GM19463 (cell line): ENCODE results near the gene TTLL11.

Source experiments
- ATAC-seq: cut with Tn5 transposase; IDR thresholded peaks from one replicate; pipeline ENCODE4 v1.9.1; 2021; ENCODE audit warnings: mild to moderate bottlenecking, moderate library complexity; ENCODE audit not compliant: unreplicated experiment

The TTLL11 gene

DNA sequence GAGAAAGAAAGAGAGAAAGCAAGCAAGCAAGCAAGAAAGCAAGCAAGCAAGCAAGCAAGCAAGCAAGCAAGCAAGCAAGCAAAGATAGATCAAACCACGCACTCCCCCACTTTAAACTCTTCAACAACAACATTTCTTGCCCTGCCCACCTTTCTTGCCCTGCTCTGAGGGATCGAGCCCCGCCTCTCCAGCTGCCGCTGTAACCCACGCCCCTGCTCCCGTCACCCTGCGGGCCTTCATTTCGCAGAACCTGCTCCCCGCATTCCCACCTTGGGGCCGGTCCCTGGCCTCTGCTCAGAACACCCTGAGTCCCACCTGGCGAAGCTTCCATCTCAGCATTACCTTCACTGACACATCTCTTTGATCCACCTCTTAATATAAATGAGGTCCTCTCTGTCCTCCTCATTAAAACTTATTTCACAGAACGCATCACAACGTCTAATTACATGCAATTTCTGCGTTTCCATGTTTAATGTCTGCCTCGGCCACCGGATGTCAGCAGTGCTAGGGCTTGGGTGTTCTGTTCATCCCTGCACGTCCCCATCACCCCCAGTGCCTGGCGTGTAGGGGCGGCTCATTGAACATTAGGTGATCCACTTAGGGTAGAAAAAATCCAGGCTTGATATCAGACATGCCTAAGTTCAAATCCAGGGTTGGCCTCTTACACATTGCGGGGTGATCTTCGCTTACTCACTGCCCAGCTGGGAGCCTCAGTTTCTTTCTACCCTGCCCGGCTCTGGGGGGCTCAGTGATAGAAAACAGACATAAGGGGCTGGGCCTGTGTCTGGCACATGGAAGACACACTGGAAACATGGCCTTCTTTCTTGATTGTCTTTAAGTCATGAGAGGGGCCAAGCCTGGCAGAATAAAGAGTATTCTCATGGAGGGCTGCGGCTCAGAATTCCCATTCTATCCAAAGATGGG is 254.1 kb downstream of the TTLL11 start:
- no peak for ATAC-seq

DNA sequence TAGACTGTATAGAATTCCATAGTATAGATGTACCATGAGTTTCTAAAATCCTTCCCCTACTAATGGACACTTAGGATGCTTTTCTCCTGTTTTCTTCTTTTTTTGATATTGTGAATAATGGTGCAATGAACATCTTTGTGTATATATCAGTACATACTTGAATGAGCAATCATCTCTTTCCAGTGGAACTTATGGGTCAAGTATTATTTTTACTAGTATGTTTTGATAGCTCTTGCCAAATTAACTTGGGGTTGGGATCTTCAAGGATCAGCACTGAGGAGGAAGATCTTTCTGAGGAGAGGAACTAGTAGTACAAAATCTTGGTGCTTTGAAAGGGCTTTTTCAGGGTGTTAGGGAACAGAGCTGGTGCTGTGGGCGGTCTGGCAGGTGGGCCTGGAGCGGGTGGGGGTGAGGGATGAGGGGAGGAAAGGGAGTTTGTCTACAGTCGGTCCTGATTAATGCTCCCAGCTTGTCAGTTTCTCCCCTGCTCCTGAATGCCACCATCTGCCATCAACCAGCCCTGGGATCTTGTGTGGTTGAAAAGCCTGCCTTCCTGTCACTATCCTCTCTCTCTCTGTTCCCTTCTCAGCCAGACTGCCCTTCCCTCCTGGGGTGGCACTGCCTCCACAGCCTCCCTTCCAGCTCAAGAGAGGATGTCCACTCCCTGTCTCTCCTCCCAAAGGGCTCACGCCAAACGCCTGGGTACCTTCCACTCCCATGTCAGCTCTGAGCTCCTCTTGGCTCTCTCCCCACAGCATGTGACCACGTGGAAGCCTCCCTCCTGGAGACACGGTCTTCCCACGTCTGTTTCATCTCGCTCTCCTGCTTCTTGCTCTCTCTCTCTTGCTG is 255.8 kb downstream of the TTLL11 start:
- ATAC-seq = no peak

DNA sequence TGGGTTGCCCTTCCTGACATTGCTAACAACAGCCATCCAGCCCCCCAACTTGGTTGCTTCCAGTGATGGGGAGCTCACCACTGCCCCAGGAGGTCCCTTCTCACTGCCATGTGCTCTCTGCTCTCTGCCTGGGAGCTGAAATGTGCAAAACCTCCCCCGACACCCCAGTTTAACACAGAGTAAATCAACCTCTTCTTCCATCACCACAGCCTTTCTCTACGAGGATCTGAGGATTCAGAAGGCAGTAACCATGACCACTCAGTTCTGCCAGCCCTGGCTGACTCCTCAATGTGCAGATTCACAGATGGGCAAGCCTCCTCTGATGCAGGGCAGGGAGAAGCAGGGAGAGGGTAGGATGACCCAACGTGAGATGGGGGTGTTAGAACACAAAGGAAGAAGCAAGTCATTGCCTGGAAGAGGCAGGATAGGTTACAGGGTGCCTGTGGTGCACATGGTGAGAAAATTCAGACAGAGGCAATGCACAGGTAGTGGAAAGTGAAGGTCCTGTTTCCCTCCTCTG is 256.7 kb downstream of the TTLL11 start:
- ATAC-seq = no peak

DNA sequence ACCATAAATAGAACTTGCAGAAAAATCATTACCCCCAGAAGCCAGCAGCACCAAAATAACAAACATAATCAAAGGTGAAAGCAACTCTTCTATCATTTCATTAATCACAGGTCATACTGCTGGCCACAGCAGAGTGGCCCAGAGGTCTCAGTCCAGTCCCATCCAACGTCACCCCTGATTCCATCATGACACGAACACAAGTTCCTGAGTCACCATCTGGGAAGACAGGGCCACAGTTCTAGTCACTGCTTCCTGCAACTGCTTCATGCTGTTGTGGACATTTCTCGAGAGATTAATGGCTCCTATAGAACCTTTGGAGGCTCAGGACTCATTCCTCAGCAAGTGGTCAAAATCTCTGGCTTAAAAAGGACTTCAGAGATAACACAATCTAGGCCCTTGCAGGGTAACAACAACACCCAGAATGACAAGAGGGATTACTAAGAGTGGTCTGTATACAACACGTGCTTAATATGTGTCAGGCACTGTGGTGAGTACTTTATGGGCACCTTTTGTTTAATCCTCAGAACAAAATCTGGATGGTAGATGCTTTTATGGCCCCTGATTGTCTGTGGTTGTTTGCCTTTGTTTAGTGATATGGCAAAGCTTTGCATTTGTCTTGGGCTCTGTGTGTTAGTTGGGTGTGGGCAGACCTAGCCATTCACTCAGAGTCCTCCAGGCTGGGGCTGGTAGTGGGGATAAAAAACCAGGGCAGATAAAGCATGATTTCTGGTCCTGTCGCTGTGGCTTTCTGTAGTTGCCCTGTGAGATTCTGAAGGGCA is 257.3 kb downstream of the TTLL11 start:
- no peak for ATAC-seq

DNA sequence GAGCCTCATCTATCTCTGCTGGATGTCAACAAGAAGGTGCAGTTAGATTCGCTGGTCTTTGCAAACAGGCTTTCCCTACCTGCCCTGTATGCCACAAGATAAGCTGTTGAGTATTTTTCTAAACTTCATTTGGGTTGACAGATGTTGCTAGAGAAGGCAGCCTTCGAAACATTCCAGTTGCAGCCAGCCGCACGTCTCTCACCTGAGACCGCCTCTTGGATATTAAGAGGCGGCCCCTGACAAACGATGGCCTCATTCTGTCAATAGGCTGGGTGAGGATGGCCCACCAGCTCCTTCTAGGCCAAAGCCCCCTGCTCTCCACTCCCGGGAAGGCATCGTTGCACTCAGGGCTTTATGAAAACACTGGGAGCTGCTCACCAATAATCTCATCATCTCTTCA is 260.0 kb downstream of the TTLL11 start:
- ATAC-seq = no peak

DNA sequence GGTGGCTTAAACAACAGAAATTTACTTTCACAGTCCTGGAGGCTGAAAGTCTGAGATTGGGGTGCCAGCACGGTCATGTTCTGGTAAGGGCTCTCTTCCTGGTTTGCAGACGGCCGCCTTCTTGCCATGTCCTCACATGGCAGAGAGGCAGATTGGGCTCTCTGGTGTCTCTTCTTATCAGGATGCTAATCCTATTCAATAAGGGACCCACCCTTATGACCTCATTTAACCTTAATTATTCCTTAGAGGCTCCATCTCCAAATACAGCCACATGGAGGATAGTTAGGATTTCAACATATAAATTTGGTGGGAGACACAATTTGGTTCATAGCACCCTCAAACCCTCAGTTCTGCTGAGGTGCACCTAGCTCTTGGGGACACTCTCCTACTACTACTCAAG is 261.2 kb downstream of the TTLL11 start:
- no peak for ATAC-seq

DNA sequence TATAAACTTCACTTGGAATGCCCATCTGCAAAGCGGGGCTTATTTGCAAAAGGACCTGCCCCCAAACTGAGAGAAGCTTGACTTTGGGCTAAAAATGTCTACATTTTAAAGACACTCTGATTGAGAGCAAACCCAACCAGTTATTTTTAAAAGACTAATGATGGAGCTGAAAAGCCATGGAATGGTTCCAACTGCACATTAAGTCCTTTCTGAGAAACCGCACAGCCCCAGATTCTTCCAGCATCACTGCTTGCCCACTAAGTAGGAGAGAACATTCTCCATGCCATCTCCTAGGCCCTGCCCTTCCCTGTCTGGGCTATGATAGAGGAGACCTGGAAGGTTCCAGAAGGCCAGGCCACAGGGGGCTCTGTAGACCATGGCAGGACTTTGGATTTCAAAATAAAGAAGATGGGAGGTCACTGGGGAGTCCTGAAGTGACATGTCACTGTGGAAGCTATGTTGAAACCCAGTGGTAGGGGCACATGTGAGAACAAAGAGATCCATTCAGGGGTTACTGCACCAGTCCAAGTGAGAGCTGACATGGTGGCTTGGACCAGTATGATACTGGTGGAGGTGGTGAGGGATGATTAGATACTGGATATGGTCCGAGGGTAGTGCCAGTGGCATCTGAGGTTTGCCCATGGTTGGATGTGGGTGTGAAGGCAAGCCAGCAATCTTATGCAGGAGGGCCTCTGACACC is 262.5 kb downstream of the TTLL11 start:
- no peak for ATAC-seq

DNA sequence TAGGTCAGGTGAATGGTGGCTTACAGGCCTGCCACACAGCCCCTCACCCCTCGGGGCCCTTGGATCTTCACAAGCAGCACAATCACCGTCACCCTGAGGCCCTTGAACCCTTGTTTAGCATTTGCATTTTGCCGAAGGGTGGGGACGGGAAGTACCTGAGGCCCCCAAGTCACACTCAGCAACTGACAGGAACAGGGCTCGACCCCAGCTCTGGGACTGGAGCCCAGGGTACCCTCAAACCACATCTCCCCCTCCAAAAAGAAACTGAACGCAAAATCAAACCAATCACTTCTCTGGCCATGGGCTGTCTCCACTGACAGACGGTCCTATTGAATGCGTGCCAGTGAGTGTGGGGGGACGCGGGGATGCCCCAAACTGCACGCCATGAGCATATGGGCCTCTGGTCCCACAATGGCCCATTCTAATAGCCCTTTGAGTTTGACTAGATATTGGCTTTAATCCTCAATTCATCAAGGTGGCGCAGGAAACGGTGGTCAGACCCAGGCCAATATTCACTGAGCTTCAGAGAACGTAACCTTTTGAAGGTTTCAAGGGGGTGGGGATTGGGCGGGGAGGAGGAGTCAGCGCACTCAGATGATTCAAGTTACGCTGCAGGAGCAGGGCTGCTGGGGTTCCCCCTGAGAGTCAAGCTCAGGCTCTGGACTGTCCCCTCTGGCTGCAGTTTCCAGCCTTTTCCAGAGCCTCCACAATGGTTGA is 265.7 kb downstream of the TTLL11 start:
- no peak for ATAC-seq

DNA sequence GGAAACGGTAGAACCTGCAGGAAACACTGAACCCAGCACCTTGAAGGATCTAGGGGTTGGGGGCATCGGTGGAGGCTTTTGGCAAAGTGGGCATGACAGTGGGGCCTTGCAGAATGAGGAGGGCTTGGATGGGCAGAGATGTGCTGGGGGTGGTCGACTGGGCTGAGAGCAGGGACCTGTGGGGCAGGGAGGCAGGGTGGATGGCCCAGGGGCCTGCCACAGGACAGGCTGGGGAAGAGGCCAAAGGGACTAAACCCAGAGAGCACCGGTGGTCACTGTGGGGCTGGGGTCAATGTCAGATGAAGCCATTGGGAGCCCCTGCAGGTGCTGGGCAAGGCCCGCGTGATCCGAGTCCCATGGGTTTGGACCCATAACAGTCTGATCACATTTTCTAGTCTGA is 266.4 kb downstream of the TTLL11 start:
- no peak for ATAC-seq

DNA sequence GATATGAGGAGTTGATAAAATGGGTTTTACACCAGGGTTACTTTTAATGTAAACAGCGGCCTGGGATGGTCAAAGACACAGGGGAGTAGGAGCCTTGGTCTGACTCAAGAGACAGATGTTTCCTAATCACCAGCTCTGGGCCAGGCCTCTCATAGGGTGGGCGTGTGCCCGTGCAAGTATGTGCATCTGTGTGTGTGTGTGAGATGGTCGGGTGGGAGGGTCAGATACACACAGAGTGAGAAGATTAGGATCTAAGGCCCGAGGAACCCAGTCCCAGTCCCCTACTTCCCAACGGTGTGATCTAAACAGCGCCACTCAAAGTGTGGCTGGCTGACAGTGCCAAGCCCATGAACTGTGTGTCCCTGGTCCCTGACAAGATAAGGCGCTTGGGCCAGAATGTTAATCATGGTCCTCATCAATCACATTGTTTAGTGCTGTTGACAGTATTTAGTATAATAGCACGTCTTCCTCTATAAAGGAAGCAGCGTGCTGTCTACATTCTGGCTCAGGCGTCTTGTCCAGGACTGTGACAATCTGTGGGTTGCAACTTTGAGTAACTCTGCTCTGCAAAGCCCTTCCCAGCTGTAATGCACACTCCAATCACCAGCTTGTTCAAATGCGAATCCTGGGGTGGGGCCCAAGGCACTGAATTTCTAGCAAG is 267.9 kb downstream of the TTLL11 start:
- ATAC-seq = no peak

DNA sequence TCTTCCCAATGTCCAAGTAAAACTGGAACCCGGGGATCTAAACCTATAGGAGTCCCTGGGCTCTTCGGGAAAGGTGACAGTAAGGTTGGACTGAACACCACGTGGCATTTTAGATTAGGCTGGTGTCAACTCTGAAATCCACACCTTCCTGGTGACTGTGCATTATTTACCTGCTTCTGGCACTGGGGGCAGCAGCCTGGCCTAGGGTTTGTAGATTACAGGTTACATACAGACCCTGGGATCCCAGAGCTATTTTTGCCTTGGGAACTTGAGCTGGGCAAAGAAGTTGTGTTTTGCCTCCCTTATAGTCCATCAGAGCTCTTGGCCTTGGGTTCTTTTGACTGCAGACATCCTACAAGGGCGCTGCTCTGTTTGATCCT is 268.5 kb downstream of the TTLL11 start:
- ATAC-seq = no peak

DNA sequence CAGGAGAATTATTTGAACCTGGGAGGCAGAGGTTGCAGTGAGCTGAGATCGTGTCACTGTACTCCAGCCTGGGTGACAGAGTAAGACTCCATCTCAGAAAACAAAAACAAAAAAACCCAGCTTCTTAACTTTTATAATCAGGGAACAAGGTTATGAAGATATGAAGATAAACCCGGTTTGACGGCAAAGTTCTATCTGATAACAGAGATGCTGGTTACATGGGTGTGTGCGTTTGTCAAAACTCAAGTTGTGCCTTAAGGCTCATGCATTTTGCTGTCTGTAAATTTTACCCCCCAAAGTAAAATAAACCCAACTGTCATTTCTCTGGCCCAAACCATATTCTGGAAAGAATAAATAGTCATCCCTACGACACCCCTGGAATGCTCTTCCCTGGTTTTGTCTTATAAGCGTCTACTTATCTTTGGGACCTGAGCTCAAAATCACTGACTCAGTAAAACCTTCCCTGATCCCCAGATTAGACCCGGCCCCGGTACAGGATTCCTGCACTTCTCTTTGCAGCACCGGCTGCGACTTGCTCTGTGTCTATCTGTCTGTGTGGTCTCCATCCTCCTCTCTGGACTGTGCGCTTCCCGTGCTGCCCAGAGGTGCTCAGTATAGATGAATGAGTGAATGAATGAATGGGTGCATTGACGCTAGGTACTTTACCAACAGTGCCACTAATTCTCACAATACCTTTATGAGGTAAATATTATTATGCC is 269.5 kb downstream of the TTLL11 start:
- ATAC-seq = no peak

DNA sequence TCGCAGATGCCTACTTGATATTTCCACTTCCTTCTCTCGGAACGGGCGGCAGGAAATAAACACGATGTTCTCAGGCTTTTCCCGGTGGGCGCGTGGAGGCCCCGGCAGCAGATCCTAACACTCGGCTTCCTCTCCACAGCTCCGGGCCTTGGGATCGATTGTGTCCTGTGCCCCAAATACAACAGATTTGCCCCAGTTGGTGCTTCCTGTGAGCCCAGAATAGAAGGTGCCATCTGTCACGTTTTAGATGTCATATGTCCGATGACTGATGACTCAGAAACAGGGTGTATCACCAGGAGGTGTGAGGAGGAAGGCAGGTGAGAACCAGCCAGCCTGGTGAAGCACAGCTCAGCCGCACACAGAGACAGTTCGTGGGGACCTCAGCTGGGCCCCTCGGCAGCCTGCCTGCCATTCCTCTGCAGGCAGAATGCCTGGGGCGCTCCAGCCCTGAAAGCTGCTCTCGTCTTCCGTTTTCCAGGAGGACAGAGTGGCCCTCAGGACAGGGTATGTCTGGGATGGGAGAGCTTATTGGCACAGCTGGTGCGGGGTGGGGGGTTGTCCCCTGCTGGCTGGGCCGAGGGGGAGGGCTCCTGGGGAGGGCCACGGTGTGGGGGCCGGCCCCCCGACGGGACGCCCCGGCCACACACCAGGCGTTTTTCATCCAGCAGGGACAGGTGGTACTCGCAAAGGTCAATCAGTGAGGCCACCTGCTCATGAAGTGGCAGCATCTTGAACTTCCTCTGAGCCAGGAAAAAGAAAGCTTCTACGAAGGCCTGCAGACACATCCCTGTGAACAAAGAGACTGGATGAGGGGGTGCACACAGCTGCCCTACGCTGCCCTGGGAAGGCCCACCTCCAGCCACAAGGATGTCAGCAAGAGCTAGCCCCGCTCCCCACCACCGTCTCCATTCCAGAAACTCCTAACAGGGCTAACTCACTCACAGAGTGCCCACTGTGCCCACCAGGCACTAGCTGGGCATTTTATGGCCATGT is 270.7 kb downstream of the TTLL11 start:
- ATAC-seq = no peak

DNA sequence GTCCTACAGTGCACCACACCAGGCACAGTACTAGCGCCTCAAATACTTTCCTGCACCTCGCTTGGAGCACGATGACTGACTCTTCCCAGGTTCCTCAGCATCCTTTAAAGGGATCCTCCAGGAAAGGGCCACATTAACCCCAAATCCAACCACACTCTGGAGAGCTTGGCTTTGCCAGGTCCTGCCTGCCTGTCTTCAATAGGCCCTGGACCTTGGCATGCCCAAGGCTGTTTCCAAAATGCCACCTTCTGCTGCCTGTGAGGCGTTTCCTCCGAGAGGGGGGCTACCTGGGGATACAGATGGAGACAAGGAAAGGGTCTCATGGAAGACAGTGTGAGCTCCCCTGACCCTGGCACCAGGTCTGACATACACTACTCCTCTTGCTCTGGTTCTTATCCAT is 271.8 kb downstream of the TTLL11 start:
- ATAC-seq = no peak

DNA sequence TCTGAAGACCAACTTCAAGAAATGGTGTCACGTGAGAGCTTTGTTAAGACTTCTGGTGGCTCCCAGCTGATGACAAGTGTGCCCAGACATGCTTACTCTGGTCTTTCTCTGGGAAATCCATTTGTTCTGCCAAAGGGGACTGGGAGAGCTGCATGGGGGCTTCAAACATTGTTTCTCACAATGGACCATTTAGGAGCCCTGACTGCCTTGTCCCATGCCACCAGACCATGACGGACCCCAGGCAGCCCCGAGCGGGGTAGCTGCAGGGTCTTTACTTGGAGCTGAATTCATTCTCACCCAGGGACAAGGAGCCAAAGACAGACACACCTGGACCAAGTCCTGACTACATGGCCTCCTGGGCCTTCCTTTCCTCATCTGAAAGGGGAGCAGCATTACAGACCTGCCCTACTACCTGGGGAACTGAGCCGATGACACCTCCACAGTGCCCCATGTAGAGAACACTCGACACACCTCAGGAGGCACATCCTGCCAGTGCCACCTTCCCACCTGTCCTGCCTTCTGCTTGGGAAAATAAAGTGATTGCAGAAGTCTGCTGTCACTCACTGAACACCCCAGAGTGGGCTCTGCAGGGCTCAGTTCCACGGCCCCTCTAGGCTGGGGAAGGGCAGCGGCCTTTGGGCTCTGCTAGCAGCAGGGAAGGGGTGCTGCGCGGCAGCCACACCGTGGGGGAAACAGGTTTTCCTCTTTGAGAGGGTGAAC is 272.7 kb downstream of the TTLL11 start:
- no peak for ATAC-seq

DNA sequence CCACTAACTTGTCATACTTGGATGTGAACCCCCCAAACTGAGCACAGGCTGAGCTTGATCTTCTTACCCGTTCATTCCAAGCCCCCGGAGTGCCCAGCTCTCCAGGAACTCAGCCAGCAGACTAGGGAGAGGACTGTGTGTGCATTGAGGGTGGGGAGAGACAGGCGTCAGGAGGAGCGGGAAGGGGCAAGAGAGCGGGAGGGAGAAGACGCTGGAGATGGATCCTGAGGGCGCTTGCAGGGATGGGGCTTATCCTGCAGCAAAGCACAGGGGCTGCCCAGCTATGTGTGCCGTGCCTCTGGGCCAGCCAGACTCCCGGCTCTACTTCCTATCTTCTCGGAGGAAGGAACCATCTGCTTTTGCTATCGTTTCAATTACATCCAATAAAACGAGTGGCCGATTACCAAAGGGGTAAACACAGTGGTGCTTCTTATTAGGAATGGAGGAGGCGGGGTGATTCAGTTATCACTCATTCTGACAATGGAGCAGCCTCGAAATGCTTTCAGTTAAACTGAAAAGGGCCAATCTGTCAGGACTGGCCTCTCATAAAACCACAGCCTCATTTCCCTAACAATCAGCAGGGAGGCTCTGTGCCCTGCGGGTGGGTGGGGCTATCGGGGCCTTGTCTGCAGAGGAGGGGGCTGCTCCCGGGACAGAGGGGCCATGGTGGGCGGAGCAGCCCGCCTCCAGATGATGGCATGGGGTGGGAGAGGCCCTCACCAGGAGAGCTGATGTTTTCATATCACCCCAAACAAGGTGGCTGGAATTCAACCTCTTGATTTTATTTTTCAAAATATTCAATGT is 273.5 kb downstream of the TTLL11 start:
- no peak for ATAC-seq
